ENCODE measurements around the gene ATP8A1. TPM values are rescaled to one million over a fixed set of nuclear protein-coding genes. Genes with fewer than 3 reads are reported as not detected.

ATP8A1 gene
- total RNA-seq, 2 donors from 2014 or later, result 17.9 to 18.7 TPM

- no peaks in the 10 kb centered on the region for H3K4me1 Mint-ChIP-seq
- H3K9me3 Mint-ChIP-seq, result no peaks in the 10 kb centered on the region
- Histone ChIP-seq H3K9me3 (ENCODE audit: control insufficient read depth, low read length) (no peaks in the 10 kb centered on the region), H3K4me3 (ENCODE audit: low read length) (no peak overlapping the region), H3K36me3 (ENCODE audit: control insufficient read depth, insufficient read depth, low read length) (no peaks in the 10 kb centered on the region), H3K4me1 (ENCODE audit: control insufficient read depth, insufficient read depth, low read length) (no peaks in the 10 kb centered on the region), H3K27ac (ENCODE audit: low read depth, low read length) (no peak overlapping the region), H3K9ac (ENCODE audit: extremely low read depth, low read length, poor library complexity, severe bottlenecking) (no peak overlapping the region), H3K27me3 (ENCODE audit: control insufficient read depth, insufficient read depth, low read length, poor library complexity, severe bottlenecking) (no peaks in the 10 kb centered on the region)
- H3K4me3 Mint-ChIP-seq, result no peak overlapping the region
- peaks cover 36% of the 10 kb centered on the region for H3K36me3 Mint-ChIP-seq (ENCODE audit: low read depth)
- no peaks in the 10 kb centered on the region for H3K27me3 Mint-ChIP-seq (ENCODE audit: insufficient read depth)
- TF ChIP-seq, protein P1, sequence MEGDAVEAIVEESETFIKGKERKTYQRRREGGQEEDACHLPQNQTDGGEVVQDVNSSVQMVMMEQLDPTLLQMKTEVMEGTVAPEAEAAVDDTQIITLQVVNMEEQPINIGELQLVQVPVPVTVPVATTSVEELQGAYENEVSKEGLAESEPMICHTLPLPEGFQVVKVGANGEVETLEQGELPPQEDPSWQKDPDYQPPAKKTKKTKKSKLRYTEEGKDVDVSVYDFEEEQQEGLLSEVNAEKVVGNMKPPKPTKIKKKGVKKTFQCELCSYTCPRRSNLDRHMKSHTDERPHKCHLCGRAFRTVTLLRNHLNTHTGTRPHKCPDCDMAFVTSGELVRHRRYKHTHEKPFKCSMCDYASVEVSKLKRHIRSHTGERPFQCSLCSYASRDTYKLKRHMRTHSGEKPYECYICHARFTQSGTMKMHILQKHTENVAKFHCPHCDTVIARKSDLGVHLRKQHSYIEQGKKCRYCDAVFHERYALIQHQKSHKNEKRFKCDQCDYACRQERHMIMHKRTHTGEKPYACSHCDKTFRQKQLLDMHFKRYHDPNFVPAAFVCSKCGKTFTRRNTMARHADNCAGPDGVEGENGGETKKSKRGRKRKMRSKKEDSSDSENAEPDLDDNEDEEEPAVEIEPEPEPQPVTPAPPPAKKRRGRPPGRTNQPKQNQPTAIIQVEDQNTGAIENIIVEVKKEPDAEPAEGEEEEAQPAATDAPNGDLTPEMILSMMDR (conservative IDR thresholded peaks at IDR 0.05), result no peak
- H3K27ac Mint-ChIP-seq, result no peak overlapping the region
- 98% methylated on average over 3 of the region's 3 CpGs; no CpG with 5 or more reads in 1 of the 2 experiments for WGBS, 2 experiments (ENCODE audit: insufficient coverage in 1 of 2, insufficient read length in 1 of 2)
- no peak for DNase-seq
Observed at GRCh38 chr4:42533042-42533441, 123.9 kb downstream of the ATP8A1 start.

DNA sequence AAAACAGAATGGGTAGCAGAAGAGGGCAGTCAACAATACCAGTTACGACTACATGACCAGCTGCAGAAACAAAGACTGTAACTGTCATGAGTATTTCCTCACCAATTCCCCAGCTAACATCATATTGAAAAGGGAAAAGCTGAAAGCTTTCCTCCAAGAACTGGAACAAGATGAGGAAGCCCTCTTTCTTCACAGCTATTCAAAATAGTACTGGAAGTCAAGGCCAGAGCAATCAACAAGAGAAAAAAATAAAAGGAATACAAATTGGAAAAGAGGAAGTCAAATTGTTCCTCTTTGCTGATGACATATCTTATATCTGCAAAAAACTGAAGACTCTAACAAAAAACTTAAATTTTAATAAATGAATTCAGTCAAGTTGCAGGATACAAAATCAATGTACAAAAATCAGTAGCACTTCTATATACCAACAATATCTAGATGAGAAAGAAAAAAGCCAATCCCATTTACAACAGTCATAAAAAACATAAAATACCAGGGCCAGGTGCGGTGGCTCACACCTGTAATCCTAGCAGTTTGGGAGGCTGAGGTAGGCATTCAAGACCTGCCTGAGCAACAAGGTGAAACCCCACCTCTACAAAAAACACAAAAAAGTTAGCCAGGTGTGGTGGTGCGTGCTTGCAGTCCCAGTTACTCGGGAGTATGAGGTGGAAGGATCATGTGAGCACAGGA is 125.4 kb downstream of the ATP8A1 start:
- Mint-ChIP-seq H3K9me3 (no peaks in the 10 kb centered on the region), H3K4me1 (no peaks in the 10 kb centered on the region), H3K27me3 (ENCODE audit: insufficient read depth) (no peaks in the 10 kb centered on the region), H3K27ac (no peak overlapping the region), H3K4me3 (no peak overlapping the region), H3K36me3 (ENCODE audit: low read depth) (peaks cover 32% of the 10 kb centered on the region)
- 80 to 95% methylated on average over 2 to 4 of the region's 4 CpGs for WGBS, 2 experiments (ENCODE audit: insufficient coverage in 1 of 2, insufficient read length in 1 of 2)
- Histone ChIP-seq H3K4me1 (ENCODE audit: control insufficient read depth, insufficient read depth, low read length) (no peaks in the 10 kb centered on the region), H3K36me3 (ENCODE audit: control insufficient read depth, insufficient read depth, low read length) (no peaks in the 10 kb centered on the region), H3K9ac (ENCODE audit: extremely low read depth, low read length, poor library complexity, severe bottlenecking) (no peak overlapping the region), H3K27me3 (ENCODE audit: control insufficient read depth, insufficient read depth, low read length, poor library complexity, severe bottlenecking) (no peaks in the 10 kb centered on the region), H3K27ac (ENCODE audit: low read depth, low read length) (no peak overlapping the region), H3K4me3 (ENCODE audit: low read length) (no peak overlapping the region), H3K9me3 (ENCODE audit: control insufficient read depth, low read length) (no peaks in the 10 kb centered on the region)
- TF ChIP-seq, protein P1 (conservative IDR thresholded peaks at IDR 0.05), result no peak
- no peak for DNase-seq

- H3K4me1 ChIP-seq (ENCODE audit: control insufficient read depth, insufficient read depth, low read length), result peaks cover 6% of the 10 kb centered on the region
- TF ChIP-seq, protein P1 (conservative IDR thresholded peaks at IDR 0.05), result no peak
- H3K27me3 ChIP-seq (ENCODE audit: control insufficient read depth, insufficient read depth, low read length, poor library complexity, severe bottlenecking), result no peaks in the 10 kb centered on the region
- WGBS, 2 experiments (ENCODE audit: insufficient coverage in 1 of 2, insufficient read length in 1 of 2), result 89% methylated on average over 3 of the region's 3 CpGs
- Mint-ChIP-seq H3K9me3 (no peaks in the 10 kb centered on the region), H3K36me3 (ENCODE audit: low read depth) (peaks cover 6% of the 10 kb centered on the region), H3K4me3 (no peak overlapping the region), H3K4me1 (peaks cover 8% of the 10 kb centered on the region), H3K27me3 (ENCODE audit: insufficient read depth) (no peaks in the 10 kb centered on the region), H3K27ac (no peak overlapping the region)
- H3K9ac ChIP-seq (ENCODE audit: extremely low read depth, low read length, poor library complexity, severe bottlenecking), result no peak overlapping the region
- H3K4me3 ChIP-seq (ENCODE audit: low read length), result no peak overlapping the region
- no peaks in the 10 kb centered on the region for H3K9me3 ChIP-seq (ENCODE audit: control insufficient read depth, low read length)
- no peak overlapping the region for H3K27ac ChIP-seq (ENCODE audit: low read depth, low read length)
- DNase-seq, result no peak
- H3K36me3 ChIP-seq (ENCODE audit: control insufficient read depth, insufficient read depth, low read length), result no peaks in the 10 kb centered on the region
Observed at GRCh38 chr4:42523066-42523718, 133.7 kb downstream of the ATP8A1 start.

All from endodermal cell (in vitro differentiated cells).